Fibroblast of skin of left quadriceps (primary cell): Measurements from ENCODE around the gene NR1D2.
"Not testable (repeated sequence)": the region's sequence is repeated elsewhere in the genome, so short reads cannot be mapped to it uniquely, and the experiment has no call there.

Experiments used
- DNase-seq, 2 experiments: peaks; one replicate each; pipeline ENCODE4 v3.0.0-alpha.2; 2013; ENCODE audit warnings: low read depth in 2 of 2

NR1D2 gene

DNA sequence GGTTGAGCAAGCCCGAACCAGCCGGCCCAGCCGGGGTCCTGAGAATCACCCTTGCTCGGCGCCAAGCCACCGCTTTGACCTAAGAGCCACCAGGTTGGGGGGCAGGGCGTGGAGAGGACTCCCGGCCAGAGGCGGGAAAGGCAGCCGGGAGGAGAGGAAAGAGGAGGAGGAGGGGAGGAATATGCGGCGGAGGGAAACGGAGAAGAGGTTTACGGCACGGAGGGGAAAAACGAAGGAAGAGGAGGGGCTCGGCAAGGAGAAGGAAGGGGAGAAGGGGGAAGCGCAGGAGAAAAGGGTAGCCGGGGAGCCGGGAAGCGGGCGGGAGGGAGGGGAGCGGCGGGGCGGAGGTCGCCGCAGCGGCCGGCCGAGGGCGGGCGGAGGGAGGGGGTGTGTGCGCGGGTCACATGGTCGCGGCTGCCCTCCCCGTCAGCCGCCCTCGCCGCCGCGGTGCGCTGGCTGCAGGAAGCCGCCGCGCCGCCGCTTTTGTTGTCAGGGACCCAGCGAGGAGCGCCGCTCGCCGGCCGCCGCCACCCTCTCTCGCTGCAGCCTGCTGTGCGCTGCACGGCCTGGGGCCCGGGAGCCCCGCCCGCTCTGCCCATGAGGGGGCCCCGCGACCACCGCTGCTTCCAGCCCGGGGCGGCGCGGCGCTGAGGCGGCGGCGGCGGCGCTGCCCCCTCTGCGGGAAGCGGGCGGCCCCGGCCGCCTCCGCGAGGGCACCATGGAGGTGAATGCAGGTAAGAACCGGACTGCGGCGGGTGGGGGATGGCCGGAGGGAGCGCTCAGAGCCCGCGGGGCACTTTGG, at the start of gene NR1D2:
Gene NR1D2 (plus strand): TSS at position 426 of the 802 bp plus-strand sequence. CDS start 293 bp downstream, at position 719.
- DNase-seq, result peak in 1 of 2 experiments; percentile 52

DNA sequence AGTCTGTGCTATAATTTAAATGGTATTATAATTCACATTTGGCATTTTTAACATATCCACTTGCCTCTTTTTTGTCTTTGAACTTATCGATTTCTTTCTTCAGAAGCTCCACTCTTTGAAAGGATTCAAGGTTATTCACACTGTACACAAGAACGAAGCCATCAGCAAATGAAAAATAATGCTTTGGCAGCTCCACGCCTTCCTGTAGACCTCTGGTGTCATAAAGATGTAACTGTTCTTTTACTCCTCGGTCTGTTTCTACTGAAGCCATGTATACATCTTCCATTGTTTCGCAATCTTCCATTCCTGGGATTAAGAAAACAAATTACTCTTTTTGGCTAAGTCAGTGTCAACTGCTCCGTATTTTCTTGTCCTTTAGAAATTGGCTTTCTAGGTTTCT, 44.3 kb upstream of the NR1D2 start:
- DNase-seq, result peak in 1 of 2 experiments; percentile 43

DNA sequence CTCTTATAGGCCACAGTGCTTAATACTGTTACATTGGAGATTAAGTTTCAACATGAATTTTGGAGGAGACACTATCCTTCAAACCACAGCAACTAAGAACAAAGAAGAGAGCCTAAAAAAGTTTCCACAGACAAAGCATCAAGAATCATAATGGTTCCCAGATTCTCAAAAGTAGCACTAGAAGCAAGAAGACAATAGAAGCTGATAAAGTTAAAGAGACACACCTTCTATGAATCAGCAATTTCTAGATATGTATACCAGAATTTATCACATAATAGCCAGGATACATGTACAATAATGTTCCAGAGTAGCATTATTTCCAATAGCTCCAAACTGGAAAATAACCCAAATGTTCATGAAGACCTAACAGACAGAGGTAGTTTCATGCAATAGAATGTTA, 40.5 kb upstream of the NR1D2 start:
- DNase-seq, result no peak

DNA sequence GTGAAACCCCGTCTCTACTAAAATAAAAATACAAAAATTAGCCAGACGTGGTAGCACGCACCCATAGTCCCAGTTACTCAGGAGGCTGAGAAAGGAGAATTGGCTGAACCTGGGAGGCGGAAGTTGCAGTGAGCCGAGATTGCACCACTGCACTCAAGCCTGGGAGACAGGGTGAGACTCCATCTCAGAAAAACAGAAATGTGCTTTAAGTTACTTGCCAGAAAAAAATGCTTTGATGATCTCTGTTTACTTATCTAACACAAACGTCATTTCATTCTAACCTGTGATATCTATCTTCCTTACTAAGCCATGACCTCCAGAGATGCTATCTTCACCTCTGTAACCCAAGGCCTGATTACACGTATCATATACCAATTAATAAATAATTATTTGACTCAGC, 35.7 kb upstream of the NR1D2 start:
- no peak for DNase-seq

- DNase-seq, result no peak
These were observed 33.7 kb upstream of the NR1D2 start for GRCh38 chr3:23911397-23911796.

- DNase-seq, result not testable (repeated sequence)
These were observed 32.8 kb upstream of the NR1D2 start for GRCh38 chr3:23912335-23912734.

- no peak for DNase-seq
These were observed 31.9 kb upstream of the NR1D2 start for GRCh38 chr3:23913182-23913581.

GRCh38 chr3:23913873-23914743, 31.0 kb upstream of the NR1D2 start:
- DNase-seq, result no peak

GRCh38 chr3:23915537-23916108, 29.5 kb upstream of the NR1D2 start:
- DNase-seq, result no peak

GRCh38 chr3:23916152-23916885, 28.8 kb upstream of the NR1D2 start:
- no peak for DNase-seq

- peak; percentile 93 to 94 for DNase-seq
These were observed 28.0 kb upstream of the NR1D2 start, which contains the start of the genes NKIRAS1 and RPL15 for GRCh38 chr3:23916886-23917678. Gene NKIRAS1 (minus strand): TSS chr3:23916990. CDS start chr3:23910904, 6,086 bp downstream. Gene RPL15 (plus strand): TSS chr3:23917132. CDS start chr3:23917860, 728 bp downstream.

DNA sequence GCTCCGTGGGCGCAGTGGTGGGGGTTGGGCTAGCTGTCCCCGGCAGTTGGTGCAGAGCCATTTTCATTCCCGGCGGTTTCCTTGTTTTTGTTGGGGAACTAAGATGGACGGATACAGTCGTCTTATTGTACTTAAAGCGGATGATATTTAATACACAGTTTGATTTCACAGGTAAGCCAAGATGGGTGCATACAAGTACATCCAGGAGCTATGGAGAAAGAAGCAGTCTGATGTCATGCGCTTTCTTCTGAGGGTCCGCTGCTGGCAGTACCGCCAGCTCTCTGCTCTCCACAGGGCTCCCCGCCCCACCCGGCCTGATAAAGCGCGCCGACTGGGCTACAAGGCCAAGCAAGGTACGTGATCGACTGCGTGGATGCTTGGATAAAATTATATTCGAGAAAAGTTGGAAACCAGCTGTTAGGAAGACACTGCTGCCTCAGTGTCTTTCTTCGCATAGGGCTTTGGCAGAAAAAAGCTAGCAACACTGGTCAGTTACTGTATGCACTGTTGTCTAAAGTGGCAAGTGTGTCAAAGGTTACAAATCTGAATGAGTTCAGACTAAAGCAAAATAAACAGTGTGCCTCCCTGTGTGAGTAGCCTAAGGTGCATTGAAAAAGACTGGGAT, 27.3 kb upstream of the NR1D2 start:
- DNase-seq, result not testable (repeated sequence)

GRCh38 chr3:23918331-23918730, 26.8 kb upstream of the NR1D2 start:
- not testable (repeated sequence) for DNase-seq

GRCh38 chr3:23919628-23920027, 25.5 kb upstream of the NR1D2 start:
- DNase-seq, result no peak

DNA sequence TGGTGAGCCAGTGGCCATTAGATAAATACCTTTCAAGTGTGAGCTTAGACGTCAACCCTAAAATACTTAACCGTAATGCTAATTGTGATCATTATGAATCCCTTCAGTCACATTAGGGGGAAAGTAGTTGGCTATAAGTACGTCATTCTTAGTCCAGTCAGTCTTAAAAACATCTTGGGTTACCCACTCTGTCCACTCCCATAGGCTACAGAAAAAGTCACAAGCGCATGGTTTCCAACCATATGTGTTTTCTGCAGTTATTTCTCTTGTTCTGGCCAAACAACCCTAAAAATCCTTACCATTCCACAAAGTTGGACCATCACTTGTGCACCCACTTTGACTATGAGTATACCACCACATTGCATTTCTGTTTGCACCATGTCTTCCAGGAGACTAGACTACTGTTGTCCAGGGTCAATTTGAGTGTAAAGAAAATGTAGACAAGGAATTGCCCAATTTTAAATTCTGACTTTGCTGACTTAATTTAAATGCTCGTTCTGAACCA, 24.9 kb upstream of the NR1D2 start:
- DNase-seq, result no peak

- no peak for DNase-seq
These were observed 24.0 kb upstream of the NR1D2 start for GRCh38 chr3:23921052-23921511.

DNA sequence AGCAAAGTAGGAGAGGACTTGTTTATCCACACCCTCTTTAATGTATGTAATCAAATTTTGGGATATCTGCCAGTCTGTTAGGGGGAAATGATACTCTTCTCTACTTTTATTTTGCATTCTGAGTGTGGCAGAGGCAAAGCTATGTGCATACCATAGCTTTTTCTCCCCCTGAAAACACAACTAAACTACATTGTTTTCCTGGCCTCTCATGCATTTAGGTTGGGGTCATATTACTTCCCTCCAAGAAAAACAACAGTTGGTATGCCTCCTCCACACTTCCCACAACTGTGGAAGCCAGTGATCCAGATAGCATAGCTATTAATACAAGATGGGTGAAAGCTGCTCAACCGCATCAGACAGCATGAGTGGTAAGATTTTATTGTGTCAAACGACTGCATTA, 21.3 kb upstream of the NR1D2 start:
- peak; percentile 51 to 57 for DNase-seq

DNA sequence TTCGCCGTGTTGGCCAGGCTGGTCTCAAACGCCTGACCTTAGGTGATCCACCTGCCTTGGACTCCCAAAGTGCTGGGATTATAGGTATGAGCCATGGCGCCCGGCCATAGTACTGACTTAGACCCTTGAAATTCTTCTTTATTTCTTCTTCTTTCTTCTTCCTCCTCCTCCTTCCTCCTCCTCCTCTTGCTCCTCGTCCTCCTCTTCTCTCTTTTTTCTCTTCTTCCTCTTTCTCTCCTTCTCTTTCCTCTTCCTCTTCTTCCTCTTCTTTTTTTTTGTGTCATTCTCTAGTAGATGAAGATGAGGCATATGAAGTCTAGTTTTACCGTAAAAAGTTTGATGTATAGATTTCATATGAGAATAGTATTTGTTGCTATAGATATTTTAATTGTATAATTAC, 18.8 kb upstream of the NR1D2 start:
- DNase-seq, result no peak

DNA sequence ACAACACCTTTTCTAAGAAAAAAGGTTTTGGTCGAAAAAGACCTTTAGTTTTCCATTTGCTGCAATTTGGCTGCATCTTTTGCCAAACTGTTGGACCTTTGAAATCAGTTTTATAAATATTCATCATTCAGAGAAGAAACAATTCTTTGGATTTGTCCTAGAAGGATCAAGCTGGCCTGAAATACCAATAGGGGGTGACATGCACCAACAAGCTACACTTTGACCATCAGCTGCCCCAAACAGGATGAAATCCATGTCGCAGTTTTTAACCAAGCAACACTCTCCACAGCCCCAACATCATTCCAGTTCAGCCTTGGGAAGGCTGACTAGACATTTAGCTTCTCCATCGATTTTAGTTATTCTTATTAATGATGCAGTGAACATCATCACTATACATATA, 18.4 kb upstream of the NR1D2 start:
- no peak for DNase-seq

DNA sequence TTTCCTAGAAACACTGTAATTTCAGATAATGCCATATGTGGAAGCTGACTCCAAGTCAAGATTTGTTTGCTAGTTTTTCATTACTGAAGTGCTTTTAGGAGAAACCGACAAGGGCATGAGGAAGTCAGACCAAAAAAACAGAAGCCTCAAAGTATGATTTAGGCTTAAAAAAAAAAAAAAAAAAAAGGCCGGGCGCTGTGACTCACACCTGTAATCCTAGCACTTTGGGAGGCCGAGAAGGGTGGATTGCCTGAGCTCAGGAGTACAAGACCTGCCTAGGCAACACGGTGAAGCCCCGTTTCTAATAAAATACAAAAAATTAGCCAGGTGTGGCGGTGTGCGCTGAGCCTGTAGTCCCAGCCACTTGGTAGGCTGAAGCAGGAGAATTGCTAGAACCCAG, 16.6 kb upstream of the NR1D2 start:
- no peak for DNase-seq
